Measurements from ENCODE around the gene RAB11FIP2.
A peak's percentile ranks its signal among the peaks of the same experiment; 100 is the strongest.

RAB11FIP2 gene

DNA sequence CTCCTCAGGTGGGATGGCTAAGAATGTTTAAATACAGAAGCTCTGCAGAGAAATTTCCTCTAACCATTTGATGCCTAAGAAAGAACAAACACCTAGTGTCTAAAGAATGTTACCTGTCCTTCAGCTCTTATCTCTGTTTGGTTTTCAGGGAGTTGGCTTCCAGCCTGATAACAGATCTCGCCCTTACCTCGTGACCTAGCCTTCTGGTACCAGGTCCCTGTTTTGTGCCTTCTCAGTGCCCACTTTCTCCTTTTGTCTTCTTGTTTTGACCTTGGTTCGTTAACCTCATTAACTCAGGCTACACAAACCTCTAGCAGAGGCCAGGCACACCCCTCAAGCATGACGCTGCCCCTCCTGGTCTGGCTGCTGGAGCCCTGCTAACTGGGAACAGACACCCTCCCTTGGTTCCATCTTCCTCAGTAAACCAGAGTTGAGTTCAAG lies 16.1 kb upstream of the RAB11FIP2 start:
- TF ChIP-seq, protein P1, sequence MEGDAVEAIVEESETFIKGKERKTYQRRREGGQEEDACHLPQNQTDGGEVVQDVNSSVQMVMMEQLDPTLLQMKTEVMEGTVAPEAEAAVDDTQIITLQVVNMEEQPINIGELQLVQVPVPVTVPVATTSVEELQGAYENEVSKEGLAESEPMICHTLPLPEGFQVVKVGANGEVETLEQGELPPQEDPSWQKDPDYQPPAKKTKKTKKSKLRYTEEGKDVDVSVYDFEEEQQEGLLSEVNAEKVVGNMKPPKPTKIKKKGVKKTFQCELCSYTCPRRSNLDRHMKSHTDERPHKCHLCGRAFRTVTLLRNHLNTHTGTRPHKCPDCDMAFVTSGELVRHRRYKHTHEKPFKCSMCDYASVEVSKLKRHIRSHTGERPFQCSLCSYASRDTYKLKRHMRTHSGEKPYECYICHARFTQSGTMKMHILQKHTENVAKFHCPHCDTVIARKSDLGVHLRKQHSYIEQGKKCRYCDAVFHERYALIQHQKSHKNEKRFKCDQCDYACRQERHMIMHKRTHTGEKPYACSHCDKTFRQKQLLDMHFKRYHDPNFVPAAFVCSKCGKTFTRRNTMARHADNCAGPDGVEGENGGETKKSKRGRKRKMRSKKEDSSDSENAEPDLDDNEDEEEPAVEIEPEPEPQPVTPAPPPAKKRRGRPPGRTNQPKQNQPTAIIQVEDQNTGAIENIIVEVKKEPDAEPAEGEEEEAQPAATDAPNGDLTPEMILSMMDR (IDR thresholded peaks at IDR 0.05; ENCODE audit: unreplicated experiment in 3 of 3) = no peak
- Mint-ChIP-seq H3K27ac (no peak overlapping the region), H3K9me3 (no peaks in the 10 kb centered on the region), H3K4me1 (peaks cover 8% of the 10 kb centered on the region), H3K4me3 (no peak overlapping the region), H3K36me3 (ENCODE audit: low read depth) (no peaks in the 10 kb centered on the region), H3K27me3 (ENCODE audit: low read depth) (no peaks in the 10 kb centered on the region)

DNA sequence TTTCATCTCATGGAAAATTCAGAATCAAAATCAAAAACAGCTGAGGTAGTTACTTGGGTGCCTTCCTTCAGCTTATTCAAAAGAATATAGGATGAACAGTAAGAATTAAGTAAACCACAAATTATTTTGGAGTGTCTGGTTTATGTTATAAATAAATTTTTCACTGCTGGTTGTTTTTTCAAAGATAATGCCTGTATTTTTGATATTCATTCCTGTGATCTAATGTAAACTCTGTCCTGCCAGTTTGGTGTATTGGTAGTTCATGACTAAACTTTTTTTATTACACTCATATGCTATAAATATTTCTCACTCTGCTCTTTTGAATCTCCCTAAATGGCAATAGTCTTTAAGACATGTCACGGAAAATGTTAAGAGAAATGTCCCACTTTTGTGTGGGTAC lies 11.6 kb upstream of the RAB11FIP2 start:
- no peaks in the 10 kb centered on the region for H3K27me3 Mint-ChIP-seq (ENCODE audit: low read depth)
- no peak overlapping the region for H3K27ac Mint-ChIP-seq
- H3K4me1 Mint-ChIP-seq = no peaks in the 10 kb centered on the region
- H3K4me3 Mint-ChIP-seq = no peak overlapping the region
- no peaks in the 10 kb centered on the region for H3K36me3 Mint-ChIP-seq (ENCODE audit: low read depth)
- no peaks in the 10 kb centered on the region for H3K9me3 Mint-ChIP-seq
- TF ChIP-seq, protein P1 (IDR thresholded peaks at IDR 0.05; ENCODE audit: unreplicated experiment in 3 of 3) = no peak

DNA sequence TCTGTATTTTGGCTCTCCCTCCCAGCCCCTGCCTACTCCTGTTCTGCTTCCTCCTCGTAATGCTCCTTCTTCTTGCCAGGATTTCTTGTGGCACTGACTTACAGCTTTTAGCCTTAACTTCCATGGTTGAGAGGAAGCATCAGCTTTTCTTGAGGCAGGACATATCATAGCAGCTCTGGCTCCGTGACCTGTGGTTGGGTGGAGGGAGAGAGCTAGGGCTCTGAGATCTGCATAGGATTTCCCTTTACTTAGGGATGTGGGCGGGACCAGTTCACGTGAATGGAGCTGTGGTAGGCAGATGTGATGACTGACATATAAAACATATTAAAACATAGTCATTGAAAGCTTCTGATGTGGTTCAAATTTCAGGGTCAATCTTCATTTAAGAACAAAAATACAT lies 10.6 kb upstream of the RAB11FIP2 start:
- TF ChIP-seq, protein P1 (IDR thresholded peaks at IDR 0.05; ENCODE audit: unreplicated experiment in 3 of 3) = no peak
- Mint-ChIP-seq H3K36me3 (ENCODE audit: low read depth) (no peaks in the 10 kb centered on the region), H3K27ac (no peak overlapping the region), H3K4me3 (no peak overlapping the region), H3K4me1 (no peaks in the 10 kb centered on the region), H3K9me3 (no peaks in the 10 kb centered on the region), H3K27me3 (ENCODE audit: low read depth) (no peaks in the 10 kb centered on the region)

DNA sequence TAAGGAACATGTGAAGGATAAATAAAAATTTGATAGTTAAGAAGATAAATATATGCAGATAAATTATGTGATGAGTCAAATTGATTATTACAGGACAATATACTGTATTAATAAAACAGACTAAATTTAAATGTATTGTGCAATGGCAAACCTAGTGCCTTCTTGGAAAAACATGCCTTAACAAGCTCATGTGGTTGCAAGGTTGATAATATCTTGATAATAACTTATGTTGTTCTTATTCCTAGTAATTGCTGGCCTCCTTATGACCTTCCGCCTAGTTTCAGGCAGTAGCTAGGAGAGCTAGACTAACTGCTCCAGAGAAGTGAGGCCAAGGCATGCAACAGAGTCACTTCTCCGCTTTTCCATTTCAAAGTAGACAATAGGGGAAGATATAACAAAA lies 7.6 kb upstream of the RAB11FIP2 start:
- Mint-ChIP-seq H3K4me1 (no peaks in the 10 kb centered on the region), H3K4me3 (no peak overlapping the region), H3K27ac (no peak overlapping the region), H3K27me3 (ENCODE audit: low read depth) (no peaks in the 10 kb centered on the region), H3K9me3 (no peaks in the 10 kb centered on the region), H3K36me3 (ENCODE audit: low read depth) (no peaks in the 10 kb centered on the region)
- TF ChIP-seq, protein P1 (IDR thresholded peaks at IDR 0.05; ENCODE audit: unreplicated experiment in 3 of 3) = no peak

DNA sequence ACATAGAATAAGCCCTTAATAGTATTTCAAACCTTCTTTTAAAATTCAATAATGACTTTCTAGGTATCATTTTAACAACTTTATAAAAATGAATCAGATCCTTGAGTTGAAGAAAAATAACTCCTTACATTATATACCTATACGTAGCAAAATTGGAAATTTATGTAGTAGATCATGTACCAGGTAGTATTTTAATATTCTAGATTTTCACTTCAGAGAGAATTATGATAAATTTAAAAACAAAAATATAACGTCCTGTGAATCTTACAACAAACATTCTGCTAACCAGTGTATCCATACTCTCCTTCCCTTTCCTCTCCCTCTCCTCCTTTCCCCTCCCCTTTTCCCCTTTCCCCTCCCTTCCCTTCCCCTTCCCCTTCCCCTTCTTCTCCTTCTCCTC lies 6.1 kb upstream of the RAB11FIP2 start:
- H3K4me1 Mint-ChIP-seq = no peaks in the 10 kb centered on the region
- no peaks in the 10 kb centered on the region for H3K27me3 Mint-ChIP-seq (ENCODE audit: low read depth)
- TF ChIP-seq, protein P1 (IDR thresholded peaks at IDR 0.05; ENCODE audit: unreplicated experiment in 3 of 3) = no peak
- H3K36me3 Mint-ChIP-seq (ENCODE audit: low read depth) = no peaks in the 10 kb centered on the region
- no peak overlapping the region for H3K27ac Mint-ChIP-seq
- no peak overlapping the region for H3K4me3 Mint-ChIP-seq
- H3K9me3 Mint-ChIP-seq = no peaks in the 10 kb centered on the region

DNA sequence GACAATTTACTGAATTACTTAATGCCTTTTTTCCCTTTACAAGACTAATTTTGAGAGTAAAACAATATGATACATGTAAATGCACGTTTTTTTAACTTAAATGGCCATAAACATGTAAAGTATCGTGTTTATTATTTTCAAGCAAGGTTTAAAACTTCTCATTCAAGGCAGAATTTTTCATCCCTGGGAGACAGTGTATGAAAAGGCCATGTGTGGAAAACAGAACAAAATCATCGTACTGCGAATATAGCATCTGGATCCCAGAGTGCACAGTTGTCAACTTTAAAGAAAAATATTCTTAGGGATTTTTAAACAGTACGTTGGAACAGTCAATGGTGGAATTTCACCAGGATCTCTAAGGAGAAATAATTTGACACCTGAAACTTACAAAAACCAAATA lies 1.1 kb upstream of the RAB11FIP2 start:
- H3K27ac Mint-ChIP-seq = peak overlapping the region; percentile 78 to 96 (median 87)
- peaks cover 23% of the 10 kb centered on the region for H3K4me1 Mint-ChIP-seq
- H3K27me3 Mint-ChIP-seq (ENCODE audit: low read depth) = no peaks in the 10 kb centered on the region
- H3K9me3 Mint-ChIP-seq = no peaks in the 10 kb centered on the region
- H3K36me3 Mint-ChIP-seq (ENCODE audit: low read depth) = no peaks in the 10 kb centered on the region
- H3K4me3 Mint-ChIP-seq = peak overlapping the region; percentile 92 to 98 (median 96)
- TF ChIP-seq, protein P1 (IDR thresholded peaks at IDR 0.05; ENCODE audit: unreplicated experiment in 3 of 3) = no peak

All from nephron (organoid).